HEK293 (cell line): ENCODE data around the gene DRC7.
A peak's percentile ranks its signal among the peaks of the same experiment; 100 is the strongest.

ENCODE experiments used
- CTCF ChIA-PET: fragments of 350-600 bp; formaldehyde crosslinking; extraction: SDS; loops from one replicate; lab custom pipeline; 2021; ENCODE audit warnings: antibody characterized with exemption; lab: Yijun Ruan, JAX
- POLR2A ChIA-PET: fragments of 300-600 bp; formaldehyde crosslinking; extraction: SDS; loops from one replicate; lab custom pipeline; 2020; ENCODE audit warnings: antibody characterized with exemption, inconsistent platforms; lab: Yijun Ruan, JAX
- H3K27ac ChIP-seq: fragments of 200-500 bp; sonication (Bioruptor generic); 2 replicates; pipeline ENCODE4 v1.5.1; 2014; ENCODE audit warnings: low read depth, low read length, control low read depth, inconsistent platforms; ENCODE audit errors: extremely low read depth
- H3K36me3 ChIP-seq, 2 experiments: fragments of 200-500 bp in 1 of 2; sonication (Bioruptor generic) in 1 of 2; 1 replicate in 1 of 2; 2 replicates in 1 of 2; pipeline ENCODE4 v1.5.1; 2014 to 2017; ENCODE audit warnings: inconsistent platforms in 2 of 2, low read length in 2 of 2; ENCODE audit not compliant: control insufficient read depth in 2 of 2, insufficient read depth in 1 of 2
- H3K4me1 ChIP-seq: fragments of 200-500 bp; sonication (Bioruptor generic); 2 replicates; pipeline ENCODE4 v1.5.1; 2014; ENCODE audit warnings: mild to moderate bottlenecking, low read length, inconsistent platforms; ENCODE audit not compliant: control insufficient read depth, insufficient read depth
- H3K4me3 ChIP-seq: 2 replicates; pipeline ENCODE4 v1.5.1; 2011; ENCODE audit warnings: low read depth, mild to moderate bottlenecking, control low read depth, low read length, moderate library complexity
- H3K9me3 ChIP-seq: fragments of 200-500 bp; sonication (Bioruptor generic); 2 replicates; pipeline ENCODE4 v1.5.1; 2014; ENCODE audit warnings: low read depth, low read length, inconsistent platforms; ENCODE audit not compliant: control insufficient read depth, insufficient read depth
- EGR2 ChIP-seq: fragments of 450-650 bp; formaldehyde crosslinking; IDR thresholded peaks from 2 replicates; pipeline ENCODE4 v1.5.1; 2016; ENCODE audit warnings: low read depth, missing biosample characterization, missing genetic modification characterization
- GLIS1 ChIP-seq: fragments of 450-650 bp; formaldehyde crosslinking; IDR thresholded peaks from 2 replicates; pipeline ENCODE4 v1.5.1; 2016; ENCODE audit warnings: missing biosample characterization, missing genetic modification characterization
- KLF1 ChIP-seq: fragments of 450-650 bp; formaldehyde crosslinking; IDR thresholded peaks from 2 replicates; pipeline ENCODE4 v1.5.1; 2016; ENCODE audit warnings: missing biosample characterization, missing genetic modification characterization
- KLF8 ChIP-seq: fragments of 450-650 bp; formaldehyde crosslinking; IDR thresholded peaks from 2 replicates; pipeline ENCODE4 v1.5.1; 2016; ENCODE audit warnings: missing biosample characterization, missing genetic modification characterization
- MZF1 ChIP-seq: fragments of 450-650 bp; formaldehyde crosslinking; IDR thresholded peaks from 2 replicates; pipeline ENCODE4 v1.5.1; 2017; ENCODE audit warnings: missing biosample characterization, missing genetic modification characterization, borderline replicate concordance
- YY2 ChIP-seq: fragments of 450-650 bp; formaldehyde crosslinking; IDR thresholded peaks from 2 replicates; pipeline ENCODE4 v1.5.1; 2016; ENCODE audit warnings: missing biosample characterization, missing genetic modification characterization
- ZBTB20 ChIP-seq: fragments of 450-650 bp; formaldehyde crosslinking; IDR thresholded peaks from 2 replicates; pipeline ENCODE4 v1.5.1; 2016; ENCODE audit warnings: missing biosample characterization, missing genetic modification characterization
- ZBTB21 ChIP-seq: fragments of 450-650 bp; formaldehyde crosslinking; IDR thresholded peaks from 2 replicates; pipeline ENCODE4 v1.5.1; 2017; ENCODE audit warnings: missing biosample characterization, missing genetic modification characterization
- ZNF146 ChIP-seq: fragments of 450-650 bp; formaldehyde crosslinking; IDR thresholded peaks from 2 replicates; pipeline ENCODE4 v1.5.1; 2016; ENCODE audit warnings: missing biosample characterization, missing genetic modification characterization
- ZNF175 ChIP-seq: fragments of 450-650 bp; formaldehyde crosslinking; IDR thresholded peaks from 2 replicates; pipeline ENCODE4 v1.5.1; 2016; ENCODE audit warnings: missing biosample characterization, missing genetic modification characterization
- ZNF292 ChIP-seq: fragments of 450-650 bp; formaldehyde crosslinking; IDR thresholded peaks from 2 replicates; pipeline ENCODE4 v1.5.1; 2016; ENCODE audit warnings: low read depth, missing biosample characterization, missing genetic modification characterization, borderline replicate concordance
- ZNF302 ChIP-seq: fragments of 450-650 bp; formaldehyde crosslinking; IDR thresholded peaks from 2 replicates; pipeline ENCODE4 v1.5.1; 2016; ENCODE audit warnings: missing biosample characterization, missing genetic modification characterization, low read depth
- ZNF311 ChIP-seq: fragments of 450-650 bp; formaldehyde crosslinking; IDR thresholded peaks from 2 replicates; pipeline ENCODE4 v1.5.1; 2017; ENCODE audit warnings: missing biosample characterization, missing genetic modification characterization, borderline replicate concordance
- ZNF350 ChIP-seq: fragments of 450-650 bp; formaldehyde crosslinking; IDR thresholded peaks from 2 replicates; pipeline ENCODE4 v1.5.0; 2017; ENCODE audit warnings: missing biosample characterization, mild to moderate bottlenecking, missing genetic modification characterization
- ZNF404 ChIP-seq: fragments of 450-650 bp; formaldehyde crosslinking; IDR thresholded peaks from 2 replicates; pipeline ENCODE4 v1.5.1; 2017; ENCODE audit warnings: missing biosample characterization, missing genetic modification characterization
- ZNF548 ChIP-seq: fragments of 450-650 bp; formaldehyde crosslinking; IDR thresholded peaks from 2 replicates; pipeline ENCODE4 v1.5.1; 2016; ENCODE audit warnings: missing biosample characterization, missing genetic modification characterization
- ZNF571 ChIP-seq: fragments of 450-650 bp; formaldehyde crosslinking; IDR thresholded peaks from 2 replicates; pipeline ENCODE4 v1.5.0; 2017; ENCODE audit warnings: missing biosample characterization, missing genetic modification characterization
- ZNF580 ChIP-seq: fragments of 450-650 bp; formaldehyde crosslinking; IDR thresholded peaks from 2 replicates; pipeline ENCODE4 v1.5.1; 2016; ENCODE audit warnings: missing biosample characterization, missing genetic modification characterization
- ZNF610 ChIP-seq: fragments of 450-650 bp; formaldehyde crosslinking; IDR thresholded peaks from 2 replicates; pipeline ENCODE4 v1.5.1; 2016; ENCODE audit warnings: missing biosample characterization, missing genetic modification characterization, borderline replicate concordance
- ZNF623 ChIP-seq: fragments of 450-650 bp; formaldehyde crosslinking; IDR thresholded peaks from 2 replicates; pipeline ENCODE4 v1.5.1; 2016; ENCODE audit warnings: missing biosample characterization, missing genetic modification characterization
- ZNF677 ChIP-seq: fragments of 450-650 bp; IDR thresholded peaks from 2 replicates; pipeline ENCODE4 v1.5.0; 2018; ENCODE audit warnings: missing biosample characterization, mild to moderate bottlenecking, missing genetic modification characterization, moderate library complexity
- ZNF747 ChIP-seq: fragments of 450-650 bp; formaldehyde crosslinking; IDR thresholded peaks from 2 replicates; pipeline ENCODE4 v1.5.1; 2016; ENCODE audit warnings: missing biosample characterization, missing genetic modification characterization
- ZNF768 ChIP-seq: fragments of 450-650 bp; formaldehyde crosslinking; IDR thresholded peaks from 2 replicates; pipeline ENCODE4 v1.5.1; 2018; ENCODE audit warnings: missing biosample characterization, mild to moderate bottlenecking, missing genetic modification characterization
- ZNF777 ChIP-seq: fragments of 450-650 bp; formaldehyde crosslinking; IDR thresholded peaks from 2 replicates; pipeline ENCODE4 v1.5.1; 2017; ENCODE audit warnings: missing biosample characterization, missing genetic modification characterization, borderline replicate concordance
- ZNF837 ChIP-seq: fragments of 450-650 bp; formaldehyde crosslinking; IDR thresholded peaks from 2 replicates; pipeline ENCODE4 v1.5.1; 2016; ENCODE audit warnings: missing biosample characterization, missing genetic modification characterization
- ZSCAN23 ChIP-seq: fragments of 450-650 bp; formaldehyde crosslinking; IDR thresholded peaks from 2 replicates; pipeline ENCODE4 v1.5.1; 2016; ENCODE audit warnings: missing biosample characterization, missing genetic modification characterization
- TF ChIP-seq, protein P1 (sequence below): fragments of 450-650 bp; formaldehyde crosslinking; IDR thresholded peaks from 2 replicates; pipeline ENCODE4 v1.5.1; 2017; ENCODE audit warnings: missing biosample characterization, missing genetic modification characterization

Gene DRC7

DNA sequence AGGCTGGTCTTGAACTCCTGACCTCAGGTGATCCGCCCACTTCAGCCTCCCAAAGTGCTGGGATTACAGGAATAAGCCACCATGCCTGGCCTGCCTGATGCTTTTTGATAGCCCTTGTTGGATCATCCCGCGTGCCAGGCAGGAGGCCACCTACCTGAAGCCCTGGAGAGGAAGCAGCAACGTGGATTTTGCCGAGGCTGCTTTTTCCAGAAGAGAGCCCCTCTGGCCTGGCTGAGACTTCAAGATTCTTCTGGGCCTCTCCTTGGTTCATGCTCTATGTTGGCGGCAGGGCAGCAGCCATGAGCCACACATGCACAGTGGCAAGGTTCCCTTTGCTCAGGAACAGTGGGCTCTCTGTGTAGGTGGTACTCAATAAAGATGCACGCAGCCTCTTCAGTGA, 52.5 kb downstream of the DRC7 start:
- Histone ChIP-seq H3K36me3 (peaks cover 0 to 68% of the 10 kb centered on the region in 2 experiments; a peak in 2 of 3 replicates), H3K4me1 (no peaks in the 10 kb centered on the region)

DNA sequence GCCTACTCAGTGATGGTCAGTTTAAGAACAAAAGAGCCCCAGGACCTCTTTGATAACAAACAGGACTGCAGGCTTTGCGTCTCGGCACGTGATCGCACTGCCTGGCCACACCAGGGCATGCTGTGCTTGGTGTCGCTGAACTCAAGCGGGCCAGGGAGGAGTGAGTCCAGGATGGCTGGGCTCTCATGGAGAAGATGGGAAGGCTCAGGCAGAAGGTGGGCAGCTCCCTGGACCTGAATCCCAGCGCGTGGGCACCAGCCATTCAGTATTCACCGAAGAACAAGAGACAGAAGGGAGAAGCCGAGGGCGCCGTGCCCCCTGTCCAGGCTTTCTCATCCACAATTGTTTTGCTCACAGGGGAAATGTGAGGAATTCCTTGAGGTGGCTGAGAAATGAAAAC, 52.9 kb downstream of the DRC7 start:
- ChIA-PET CTCF (interaction anchor here (0.6 to 1.2 kb wide), 2 partner anchors 9 to 161 kb away, joined by 3 to 4 read pairs; no protein-coding TSS in a partner anchor), POLR2A (no interaction called here)
- H3K9me3 ChIP-seq: no peaks in the 10 kb centered on the region
- no peak overlapping the region for H3K4me3 ChIP-seq
- TF ChIP-seq ZNF146 (no peak), ZNF837 (tag by site-specific recombination) (no peak), ZNF768 (tag by site-specific recombination) (no peak), ZBTB20 (no peak), ZNF311 (no peak), ZNF610 (tag by site-specific recombination) (no peak), KLF8 (tag by site-specific recombination) (no peak), MZF1 (tag by site-specific recombination) (no peak), ZNF404 (tag by site-specific recombination) (no peak), ZNF777 (no peak), ZNF623 (no peak), ZNF677 (tag by site-specific recombination) (no peak), ZNF580 (tag by site-specific recombination) (no peak), ZNF175 (tag by site-specific recombination) (no peak), ZNF571 (tag by site-specific recombination) (no peak), GLIS1 (tag by site-specific recombination) (no peak)
- TF ChIP-seq, protein P1, sequence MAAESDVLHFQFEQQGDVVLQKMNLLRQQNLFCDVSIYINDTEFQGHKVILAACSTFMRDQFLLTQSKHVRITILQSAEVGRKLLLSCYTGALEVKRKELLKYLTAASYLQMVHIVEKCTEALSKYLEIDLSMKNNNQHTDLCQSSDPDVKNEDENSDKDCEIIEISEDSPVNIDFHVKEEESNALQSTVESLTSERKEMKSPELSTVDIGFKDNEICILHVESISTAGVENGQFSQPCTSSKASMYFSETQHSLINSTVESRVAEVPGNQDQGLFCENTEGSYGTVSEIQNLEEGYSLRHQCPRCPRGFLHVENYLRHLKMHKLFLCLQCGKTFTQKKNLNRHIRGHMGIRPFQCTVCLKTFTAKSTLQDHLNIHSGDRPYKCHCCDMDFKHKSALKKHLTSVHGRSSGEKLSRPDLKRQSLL (tag by site-specific recombination): no peak
- peaks cover 0 to 68% of the 10 kb centered on the region in 2 experiments; a peak in 2 of 3 replicates for H3K36me3 ChIP-seq
- no peaks in the 10 kb centered on the region for H3K4me1 ChIP-seq
- no peak overlapping the region for H3K27ac ChIP-seq

More for the DNA sequence above, 52.5 kb downstream of the DRC7 start:
- Histone ChIP-seq H3K9me3 (no peaks in the 10 kb centered on the region), H3K27ac (no peak overlapping the region), H3K4me3 (no peak overlapping the region)
- CTCF ChIA-PET: interaction anchor here (1.2 kb wide), 1 partner anchor 40 kb away, joined by 3 read pairs; no protein-coding TSS in a partner anchor
- POLR2A ChIA-PET: no interaction called here
- no peak for TF ChIP-seq ZBTB21 (tag by site-specific recombination)
- no peak for TF ChIP-seq ZNF747 (tag by site-specific recombination)
- TF ChIP-seq EGR2 (tag by site-specific recombination): 0 out of 2 replicates have a peak, but pooled peaks have one; percentile 5

- no peak overlapping the region for H3K4me3 ChIP-seq
- peaks cover 0 to 66% of the 10 kb centered on the region in 2 experiments; a peak in 2 of 3 replicates for H3K36me3 ChIP-seq
- H3K9me3 ChIP-seq: no peaks in the 10 kb centered on the region
- no peaks in the 10 kb centered on the region for H3K4me1 ChIP-seq
- CTCF ChIA-PET: interaction anchor here (0.6 to 1.2 kb wide), 2 partner anchors 9 to 161 kb away, joined by 3 to 4 read pairs; no protein-coding TSS in a partner anchor
- POLR2A ChIA-PET: no interaction called here
- no peak for TF ChIP-seq ZNF302 (tag by site-specific recombination)
- TF ChIP-seq MZF1 (tag by site-specific recombination): no peak
- no peak for TF ChIP-seq ZNF548 (tag by site-specific recombination)
- TF ChIP-seq KLF1: no peak
- no peak for TF ChIP-seq YY2
- no peak for TF ChIP-seq ZNF350
- TF ChIP-seq ZNF292 (tag by site-specific recombination): no peak
- TF ChIP-seq ZSCAN23 (tag by site-specific recombination): no peak
- no peak overlapping the region for H3K27ac ChIP-seq
Observed at GRCh38 chr16:57747996-57748395, 53.4 kb downstream of the DRC7 start.
